DMS153 treated with DMSO at 0.1 percent for 48 hours (cell line): ENCODE data around the gene TMEM272.

Source experiments
- DNase-seq: peaks from one replicate; lab custom pipeline; 2025; ENCODE audit not compliant: unreplicated experiment; lab: John Stamatoyannopoulos, UW

Gene TMEM272

DNA sequence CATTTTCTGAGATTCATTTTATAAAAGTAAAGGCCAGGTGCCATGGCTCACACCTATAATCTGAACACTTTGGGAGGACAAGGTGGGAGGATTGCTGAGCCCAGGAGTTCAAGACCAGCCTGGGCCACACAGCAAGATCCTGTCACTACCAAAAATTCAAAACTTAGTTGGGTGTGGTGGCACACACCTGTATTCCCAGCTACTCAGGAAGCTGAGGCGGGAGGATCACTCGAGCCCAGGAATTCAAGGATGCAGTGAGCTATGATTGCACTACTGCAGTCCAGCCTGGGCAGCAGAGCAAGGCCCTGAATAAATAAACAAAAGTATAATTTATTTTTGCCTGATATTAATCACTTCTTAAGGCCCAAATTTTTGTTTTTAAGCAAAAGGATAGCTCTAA is 81.5 kb downstream of the TMEM272 start:
- DNase-seq: no peak
